SK-N-MC (cell line): ENCODE results near the gene GCLM.
"Not testable (repeated sequence)": the region's sequence is repeated elsewhere in the genome, so short reads cannot be mapped to it uniquely, and the experiment has no call there.

ENCODE experiments used
- DNase-seq: peaks from one replicate; pipeline ENCODE4 v3.0.0-alpha.2; 2011; ENCODE audit warnings: low read depth, low spot score
- H3K27ac ChIP-seq: fragments of 200-600 bp; sonication (generic); 2 replicates; pipeline ENCODE4 v1.5.1; 2016; ENCODE audit warnings: mixed run types
- H3K36me3 ChIP-seq: fragments of 200-600 bp; sonication (generic); 2 replicates; pipeline ENCODE4 v1.6.1; 2017; ENCODE audit warnings: antibody characterized with exemption, low read length, mixed read lengths; ENCODE audit not compliant: insufficient read depth
- H3K4me3 ChIP-seq: fragments of 200-600 bp; sonication (generic); 2 replicates; pipeline ENCODE4 v1.5.1; 2016
- H3K9ac ChIP-seq: fragments of 200-600 bp; sonication (generic); 2 replicates; pipeline ENCODE4 v1.8.0; 2017; ENCODE audit warnings: mixed run types, mixed read lengths; ENCODE audit not compliant: insufficient read length
- H3K9me3 ChIP-seq: fragments of 200-600 bp; sonication (generic); 2 replicates; pipeline ENCODE4 v1.6.1; 2017; ENCODE audit warnings: low read depth, mild to moderate bottlenecking, antibody characterized with exemption, low read length, moderate library complexity, mixed read lengths
- EZH2 ChIP-seq: fragments of 200-600 bp; sonication (generic); IDR thresholded peaks from one replicate; pipeline ENCODE4 v1.6.1; 2017; ENCODE audit warnings: antibody characterized with exemption
- FOXP2 ChIP-seq: optimal IDR thresholded peaks from 2 replicates; pipeline ENCODE3; 2011; ENCODE audit warnings: mild to moderate bottlenecking, moderate library complexity; ENCODE audit not compliant: insufficient read depth; ENCODE audit errors: extremely low read length, control extremely low read depth
- POLR2AphosphoS5 ChIP-seq: IDR thresholded peaks from 2 replicates; pipeline ENCODE4 v1.6.1; 2012; ENCODE audit warnings: mild to moderate bottlenecking, low read depth, low read length, borderline replicate concordance

GCLM gene

DNA sequence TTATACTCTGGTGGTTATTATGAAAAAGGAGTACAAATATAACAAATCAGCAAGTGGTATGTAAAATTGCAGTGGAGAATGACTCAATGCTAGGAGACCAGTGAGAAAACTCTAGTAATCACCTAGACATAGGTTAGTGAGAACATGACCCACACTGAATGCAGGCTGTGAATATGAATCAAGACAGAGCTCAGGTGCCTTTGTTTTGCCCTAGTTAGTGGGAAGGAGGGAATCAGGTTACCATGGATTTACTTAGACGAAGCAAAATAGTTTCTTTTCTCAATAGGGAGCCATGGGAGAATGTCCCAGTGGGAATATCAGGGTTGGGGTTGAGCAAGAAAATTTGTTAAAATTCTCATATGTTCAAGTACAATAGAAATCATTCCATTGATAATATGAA, 10.6 kb upstream of the GCLM start:
- H3K27ac ChIP-seq = no peak overlapping the region
- DNase-seq = no peak
- no peaks in the 10 kb centered on the region for H3K9me3 ChIP-seq
- TF ChIP-seq FOXP2 (no peak), EZH2 (no peak), POLR2AphosphoS5 (no peak)
- no peaks in the 10 kb centered on the region for H3K36me3 ChIP-seq
- no peak overlapping the region for H3K4me3 ChIP-seq
- H3K9ac ChIP-seq = no peak overlapping the region

DNA sequence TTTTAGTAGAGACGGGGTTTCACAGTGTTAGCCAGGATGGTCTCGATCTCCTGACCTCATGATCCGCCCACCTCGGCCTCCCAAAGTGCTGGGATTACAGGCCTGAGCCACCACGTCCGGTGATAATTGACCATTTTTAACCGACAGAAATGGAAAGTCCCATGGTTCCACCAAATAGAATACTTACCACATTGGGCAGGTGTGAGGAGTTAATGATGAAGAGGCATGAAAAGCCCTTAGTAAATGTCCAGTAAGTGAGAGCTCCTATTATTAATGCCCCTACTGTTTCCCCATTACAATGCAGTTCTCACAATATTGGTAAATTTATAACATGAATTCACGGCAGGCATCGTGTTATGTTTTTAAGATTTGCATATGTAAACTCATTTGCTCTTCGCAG, 8.1 kb upstream of the GCLM start:
- DNase-seq = no peak
- TF ChIP-seq FOXP2 (no peak), EZH2 (no peak), POLR2AphosphoS5 (no peak)
- Histone ChIP-seq H3K27ac (no peak overlapping the region), H3K9ac (no peak overlapping the region), H3K4me3 (no peak overlapping the region), H3K9me3 (no peaks in the 10 kb centered on the region), H3K36me3 (no peaks in the 10 kb centered on the region)

DNA sequence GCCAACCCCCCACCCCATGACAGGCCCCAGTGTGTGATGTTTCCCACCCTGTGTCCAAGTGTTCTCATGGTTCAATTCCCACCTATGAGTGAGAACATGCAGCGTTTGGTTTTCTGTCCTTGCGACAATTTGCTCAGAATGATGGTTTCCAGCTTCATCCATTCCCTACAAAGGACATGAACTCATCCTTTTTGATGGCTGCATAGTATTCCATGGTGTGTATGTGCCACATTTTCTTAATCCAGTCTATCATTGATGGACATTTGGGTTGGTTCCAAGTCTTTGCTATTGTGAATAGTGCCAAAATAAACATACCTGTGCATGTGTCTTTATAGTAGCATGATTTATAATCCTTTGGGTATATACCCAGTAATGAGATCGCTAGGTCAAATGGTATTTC, 1.6 kb upstream of the GCLM start:
- not testable (repeated sequence) for DNase-seq, H3K4me3 ChIP-seq, H3K9me3 ChIP-seq, H3K27ac ChIP-seq, H3K9ac ChIP-seq, H3K36me3 ChIP-seq

DNA sequence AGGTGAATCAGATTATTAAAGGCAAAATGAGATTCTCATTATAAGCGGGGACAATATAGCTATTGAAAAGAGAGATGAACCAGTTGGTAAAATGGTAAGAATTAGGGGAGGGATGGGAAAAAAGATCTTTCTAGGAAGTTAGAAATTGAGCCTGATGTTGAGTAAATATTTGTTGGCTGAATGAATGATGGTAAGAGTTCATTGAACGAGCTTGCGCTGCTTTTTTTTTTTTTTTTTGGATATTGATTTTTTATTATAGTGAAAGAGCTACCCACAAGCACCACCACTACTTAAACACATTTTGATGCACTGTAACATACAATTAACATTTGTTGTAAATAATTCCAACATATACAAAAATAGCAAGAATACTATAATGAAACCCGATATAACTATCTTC, 1.1 kb upstream of the GCLM start:
- no peak for DNase-seq
- Histone ChIP-seq H3K36me3 (no peaks in the 10 kb centered on the region), H3K4me3 (peak overlapping the region; percentile 92), H3K27ac (no peak overlapping the region), H3K9ac (no peak overlapping the region), H3K9me3 (no peaks in the 10 kb centered on the region)
- TF ChIP-seq FOXP2 (no peak), EZH2 (no peak), POLR2AphosphoS5 (no peak)

DNA sequence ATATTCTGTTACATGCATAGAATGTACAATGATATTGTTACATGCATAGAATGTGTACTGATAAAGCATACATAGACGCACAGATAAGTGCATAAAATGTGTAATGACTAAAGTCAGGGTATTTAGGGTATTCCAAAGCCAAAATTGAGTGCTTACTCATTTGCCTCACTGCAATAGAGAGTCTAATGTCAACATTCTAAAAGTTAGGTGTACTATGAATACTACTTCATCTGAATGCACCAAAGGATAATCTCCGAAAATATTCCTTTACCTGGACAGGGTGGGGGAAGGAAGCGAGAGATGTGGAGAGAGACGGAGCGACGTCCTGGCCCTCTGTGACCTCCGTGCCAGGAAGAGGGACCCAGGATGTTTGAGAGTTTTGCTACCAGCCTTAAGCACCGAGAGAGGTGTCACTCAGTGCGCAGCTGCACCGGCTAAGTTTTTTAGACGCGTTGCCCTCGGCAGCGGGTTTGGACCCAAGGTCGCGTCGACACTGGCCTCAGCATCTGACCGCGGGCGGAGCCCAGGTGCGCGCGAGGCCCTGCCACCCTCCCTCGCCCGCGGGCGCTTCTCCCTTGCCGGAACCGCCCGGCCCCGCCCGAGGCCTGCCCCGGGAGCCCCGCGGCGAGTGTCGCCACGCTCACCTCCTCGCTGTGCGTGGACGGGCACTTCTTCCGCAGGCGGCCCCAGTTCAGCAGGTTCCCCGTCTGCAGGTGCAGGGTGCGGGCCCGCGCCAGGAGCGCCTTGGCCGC, 660 bp downstream of the GCLM start:
- Histone ChIP-seq H3K36me3 (no peaks in the 10 kb centered on the region), H3K27ac (no peak overlapping the region), H3K9me3 (no peaks in the 10 kb centered on the region), H3K4me3 (peak overlapping the region; percentile 92), H3K9ac (peak overlapping the region; percentile 83)
- DNase-seq = no peak
- TF ChIP-seq FOXP2 (no peak), POLR2AphosphoS5 (no peak), EZH2 (no peak)

DNA sequence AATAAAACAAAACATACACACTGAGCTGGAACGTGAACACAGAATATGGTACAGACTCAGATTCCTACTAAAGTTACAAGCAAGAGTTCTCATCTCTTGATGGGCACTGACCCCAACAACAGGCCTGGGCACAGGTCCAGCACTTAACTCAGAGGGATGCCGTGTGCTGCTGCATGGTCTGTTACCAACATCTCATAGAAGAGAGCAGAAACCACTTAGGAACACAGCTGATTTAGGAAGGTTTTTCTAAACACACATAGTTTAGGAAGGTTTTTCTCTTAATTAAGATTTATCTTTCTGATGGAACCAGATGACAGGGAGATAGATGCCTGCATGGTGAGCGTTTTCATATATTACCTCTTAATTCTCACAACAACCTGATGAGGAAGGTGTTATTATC, 1.5 kb downstream of the GCLM start:
- Histone ChIP-seq H3K4me3 (peak overlapping the region; percentile 92), H3K36me3 (no peaks in the 10 kb centered on the region), H3K27ac (no peak overlapping the region)

DNA sequence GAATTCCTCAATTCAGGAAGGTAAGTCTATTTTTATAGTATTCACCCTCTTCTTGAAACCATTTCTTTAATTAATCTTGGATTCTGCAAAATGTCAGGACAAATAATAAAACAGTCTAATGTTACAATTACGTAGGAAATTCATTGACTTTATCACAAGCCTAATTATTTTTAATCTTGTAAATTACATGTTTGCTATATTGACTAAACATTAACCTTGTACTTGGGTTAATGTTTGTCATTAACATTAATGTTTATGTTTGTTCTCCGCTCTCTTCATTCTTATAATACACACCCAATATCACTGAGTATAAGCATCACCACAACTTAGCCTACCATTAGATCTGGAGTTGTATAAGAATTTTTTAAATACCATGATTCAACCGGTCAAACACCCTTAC, 2.8 kb downstream of the GCLM start:
- no peaks in the 10 kb centered on the region for H3K9me3 ChIP-seq
- no peak overlapping the region for H3K9ac ChIP-seq
- no peak overlapping the region for H3K4me3 ChIP-seq
- TF ChIP-seq POLR2AphosphoS5 = no peak
- TF ChIP-seq EZH2 = no peak
- TF ChIP-seq FOXP2 = no peak
- H3K36me3 ChIP-seq = no peaks in the 10 kb centered on the region
- no peak overlapping the region for H3K27ac ChIP-seq
- no peak for DNase-seq

More for the DNA sequence above, 1.5 kb downstream of the GCLM start:
- no peak for DNase-seq
- H3K9me3 ChIP-seq = no peaks in the 10 kb centered on the region
- peak overlapping the region; percentile 83 for H3K9ac ChIP-seq
- TF ChIP-seq POLR2AphosphoS5 = no peak
- TF ChIP-seq FOXP2 = no peak
- no peak for TF ChIP-seq EZH2

DNA sequence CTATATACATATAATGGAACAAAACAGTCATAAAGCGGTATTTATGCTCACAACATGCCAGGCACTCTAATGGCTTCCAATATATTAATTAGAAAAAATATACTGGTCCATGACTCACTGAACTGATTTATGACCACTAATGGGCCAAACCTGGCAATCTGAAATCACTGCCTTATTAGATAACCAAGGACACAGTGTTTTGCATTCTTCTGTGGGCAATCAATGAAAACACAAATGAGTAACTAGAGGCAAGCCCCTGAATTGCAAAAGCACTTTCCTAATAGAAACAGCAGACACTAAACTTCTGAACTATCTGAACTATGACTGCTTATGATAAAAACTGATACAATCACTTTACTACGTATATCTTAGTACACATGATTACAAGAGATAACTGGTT, 3.5 kb downstream of the GCLM start:
- DNase-seq = no peak
- Histone ChIP-seq H3K27ac (no peak overlapping the region), H3K9ac (no peak overlapping the region), H3K36me3 (peaks cover 2% of the 10 kb centered on the region; the same call in 1 of the 2 replicates), H3K9me3 (no peaks in the 10 kb centered on the region), H3K4me3 (no peak overlapping the region)
- TF ChIP-seq POLR2AphosphoS5 = no peak
- no peak for TF ChIP-seq EZH2
- no peak for TF ChIP-seq FOXP2

DNA sequence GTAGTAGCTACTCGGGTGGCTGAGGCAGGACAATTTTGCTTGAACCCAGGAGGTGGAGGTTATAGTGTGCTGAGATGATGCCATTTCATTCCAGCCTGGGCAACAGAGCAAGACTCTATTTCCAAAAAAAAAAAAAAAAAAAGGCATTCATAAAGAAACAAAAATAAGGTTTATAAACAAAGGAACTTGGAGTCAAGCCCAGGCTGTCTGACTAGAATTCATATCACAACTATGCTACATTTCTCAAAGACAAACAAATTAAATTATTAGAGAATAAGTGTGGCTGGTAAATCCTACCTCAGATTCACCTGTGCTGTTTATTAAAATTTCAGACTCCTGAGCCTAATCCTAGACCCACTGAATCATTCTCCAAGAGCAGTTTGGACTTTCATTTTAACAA, 4.2 kb downstream of the GCLM start:
- H3K36me3 ChIP-seq = peaks cover 6% of the 10 kb centered on the region
- peak overlapping the region; percentile 67 for H3K4me3 ChIP-seq
- DNase-seq = no peak
- no peak for TF ChIP-seq POLR2AphosphoS5
- no peak for TF ChIP-seq FOXP2
- TF ChIP-seq EZH2 = no peak
- H3K9me3 ChIP-seq = no peaks in the 10 kb centered on the region
- no peak overlapping the region for H3K9ac ChIP-seq
- H3K27ac ChIP-seq = peak overlapping the region; percentile 92
